H1 (cell line): ENCODE data around the gene FLNA.
A peak's percentile ranks its signal among the peaks of the same experiment; 100 is the strongest.

Experiments
- CHD1 ChIP-seq: IDR thresholded peaks from 2 replicates; pipeline ENCODE4 v1.6.1; 2012; ENCODE audit warnings: low read depth, low read length, improper control_type of control experiment
- EP300 ChIP-seq, 2 experiments: IDR thresholded peaks; 1 replicate in 1 of 2; 2 replicates in 1 of 2; pipeline ENCODE4 v1.6.1; 2011 to 2012; ENCODE audit warnings: low read depth in 2 of 2, low read length in 2 of 2, mild to moderate bottlenecking in 2 of 2, borderline replicate concordance in 1 of 2, inconsistent platforms in 1 of 2, moderate library complexity in 1 of 2
- EZH2 ChIP-seq: fragments of 200-600 bp; sonication (generic); IDR thresholded peaks from 2 replicates; pipeline ENCODE4 v1.7.1; 2012; ENCODE audit warnings: low read depth, mild to moderate bottlenecking, moderate library complexity, low read length, inconsistent platforms; ENCODE audit not compliant: severe bottlenecking
- PHF8 ChIP-seq: fragments of 200-600 bp; sonication (generic); conservative IDR thresholded peaks from 2 replicates; pipeline ENCODE4 v1.7.1; 2012; ENCODE audit warnings: low read depth, mild to moderate bottlenecking, inconsistent platforms, low read length, moderate library complexity
- POLR2A ChIP-seq, 2 experiments: IDR thresholded peaks; 1 replicate in 1 of 2; 2 replicates in 1 of 2; pipeline ENCODE4 v1.6.1; 2011; ENCODE audit warnings: low read depth in 2 of 2, low read length in 2 of 2, mild to moderate bottlenecking in 2 of 2; ENCODE audit errors: control extremely low read depth in 1 of 2
- SIN3A ChIP-seq, 2 experiments: IDR thresholded peaks in 1 of 2; conservative IDR thresholded peaks in 1 of 2; 2 replicates each; pipeline ENCODE4 v1.6.1; 2011 to 2012; ENCODE audit warnings: low read length in 2 of 2, improper control_type of control experiment in 1 of 2, low read depth in 1 of 2, mild to moderate bottlenecking in 1 of 2
- SIRT6 ChIP-seq: IDR thresholded peaks from one replicate; pipeline ENCODE4 v1.7.1; 2012; ENCODE audit warnings: low read length, inconsistent platforms
- SP4 ChIP-seq: IDR thresholded peaks from 2 replicates; pipeline ENCODE4 v1.6.1; 2012; ENCODE audit warnings: low read length, inconsistent platforms
- TBP ChIP-seq: IDR thresholded peaks from 2 replicates; pipeline ENCODE4 v1.6.1; 2011; ENCODE audit warnings: low read depth, low read length, improper control_type of control experiment
- TEAD4 ChIP-seq: IDR thresholded peaks from 2 replicates; pipeline ENCODE4 v1.6.1; 2012; ENCODE audit warnings: low read depth, low read length, inconsistent platforms, mixed read lengths
- TF ChIP-seq, protein P1 (sequence below), 3 experiments: IDR thresholded peaks; 1 replicate in 2 of 3; 2 replicates in 1 of 3; pipeline versions ENCODE4 v1.5.1 to v1.6.1; 2011; ENCODE audit warnings: low read length in 3 of 3, mild to moderate bottlenecking in 3 of 3, inconsistent platforms in 2 of 3, low read depth in 1 of 3, moderate library complexity in 1 of 3; ENCODE audit not compliant: insufficient read depth in 1 of 3; ENCODE audit errors: control extremely low read depth in 1 of 3

DNA sequence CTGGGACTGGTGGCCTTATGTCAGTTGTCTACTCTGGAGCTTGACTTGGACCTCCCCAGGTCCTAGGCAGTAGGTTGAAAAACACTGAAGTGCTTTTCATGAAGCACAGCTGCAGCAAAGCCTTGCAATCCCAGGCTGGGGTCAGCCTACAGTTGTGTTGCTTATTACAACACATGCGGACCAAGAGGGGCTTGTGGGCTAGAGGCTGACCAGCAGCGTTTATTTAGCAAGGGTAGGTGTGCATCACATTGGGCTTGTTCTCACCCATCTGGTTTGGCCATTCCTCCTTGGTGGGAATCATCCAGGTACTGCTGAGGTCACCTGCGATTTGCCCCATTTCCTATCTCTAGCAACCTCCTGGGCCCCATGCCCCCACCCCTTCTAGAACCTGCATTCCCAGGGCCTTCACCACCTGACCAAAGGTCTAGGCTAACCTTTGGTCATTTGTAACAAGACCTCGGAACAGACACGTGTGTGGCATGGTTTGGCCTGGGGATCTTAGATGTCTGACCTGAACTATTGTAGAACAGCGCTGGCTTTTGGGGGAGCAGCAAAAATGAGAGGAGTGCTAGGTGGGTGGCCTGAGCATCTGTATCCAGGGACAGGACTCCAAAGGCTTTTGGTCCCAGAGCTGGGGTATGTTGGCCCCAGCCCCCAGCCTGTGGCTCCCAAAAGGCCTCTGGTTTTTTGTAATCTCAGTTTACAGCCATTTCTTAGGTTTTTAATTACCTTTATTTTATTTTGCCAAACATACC is 26.8 kb upstream of the FLNA start:
- no peak for TF ChIP-seq EZH2
- no peak for TF ChIP-seq SIN3A (conservative IDR thresholded peaks at IDR 0.05 in 1 of 2, IDR thresholded peaks at IDR 0.05 in 1 of 2; ENCODE audit: low read depth in 1 of 2, low read length in 2 of 2)
- TF ChIP-seq TBP, result no peak
- no peak for TF ChIP-seq PHF8
- TF ChIP-seq POLR2A (IDR thresholded peaks at IDR 0.05; ENCODE audit: control extremely low read depth in 1 of 2, low read depth in 2 of 2, low read length in 2 of 2), result no peak; a peak in 2 of 3 replicates
- TF ChIP-seq, protein P1, sequence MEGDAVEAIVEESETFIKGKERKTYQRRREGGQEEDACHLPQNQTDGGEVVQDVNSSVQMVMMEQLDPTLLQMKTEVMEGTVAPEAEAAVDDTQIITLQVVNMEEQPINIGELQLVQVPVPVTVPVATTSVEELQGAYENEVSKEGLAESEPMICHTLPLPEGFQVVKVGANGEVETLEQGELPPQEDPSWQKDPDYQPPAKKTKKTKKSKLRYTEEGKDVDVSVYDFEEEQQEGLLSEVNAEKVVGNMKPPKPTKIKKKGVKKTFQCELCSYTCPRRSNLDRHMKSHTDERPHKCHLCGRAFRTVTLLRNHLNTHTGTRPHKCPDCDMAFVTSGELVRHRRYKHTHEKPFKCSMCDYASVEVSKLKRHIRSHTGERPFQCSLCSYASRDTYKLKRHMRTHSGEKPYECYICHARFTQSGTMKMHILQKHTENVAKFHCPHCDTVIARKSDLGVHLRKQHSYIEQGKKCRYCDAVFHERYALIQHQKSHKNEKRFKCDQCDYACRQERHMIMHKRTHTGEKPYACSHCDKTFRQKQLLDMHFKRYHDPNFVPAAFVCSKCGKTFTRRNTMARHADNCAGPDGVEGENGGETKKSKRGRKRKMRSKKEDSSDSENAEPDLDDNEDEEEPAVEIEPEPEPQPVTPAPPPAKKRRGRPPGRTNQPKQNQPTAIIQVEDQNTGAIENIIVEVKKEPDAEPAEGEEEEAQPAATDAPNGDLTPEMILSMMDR (IDR thresholded peaks at IDR 0.05; ENCODE audit: control extremely low read depth in 1 of 3, insufficient read depth in 1 of 3, low read depth in 1 of 3, low read length in 3 of 3), result no peak
- TF ChIP-seq SP4, result no peak
- TF ChIP-seq TEAD4, result no peak
- TF ChIP-seq CHD1, result no peak
- TF ChIP-seq SIRT6, result peak; percentile 25
- no peak for TF ChIP-seq EP300 (IDR thresholded peaks at IDR 0.05; ENCODE audit: borderline replicate concordance in 1 of 2, low read depth in 2 of 2, low read length in 2 of 2)
